GM12891 (cell line): ENCODE data around the gene KCNG2.

ENCODE experiments used
- PAX5 ChIP-seq: IDR thresholded peaks from 2 replicates; pipeline ENCODE4 v1.6.1; 2011; ENCODE audit warnings: low read length, moderate library complexity, mild to moderate bottlenecking; ENCODE audit not compliant: insufficient read depth, severe bottlenecking
- POLR2A ChIP-seq: IDR thresholded peaks from 2 replicates; pipeline ENCODE4 v1.6.1; 2011; ENCODE audit warnings: low read depth, low read length, control low read depth
- POLR2AphosphoS5 ChIP-seq: IDR thresholded peaks from 2 replicates; pipeline ENCODE4 v1.6.1; 2011; ENCODE audit warnings: low read depth, low read length, control low read depth
- SPI1 ChIP-seq: IDR thresholded peaks from 2 replicates; pipeline ENCODE4 v1.6.1; 2011; ENCODE audit warnings: low read depth, low read length, control low read depth
- TAF1 ChIP-seq: IDR thresholded peaks from 2 replicates; pipeline ENCODE4 v1.6.1; 2011; ENCODE audit warnings: low read depth, low read length, control low read depth

- no peak for TF ChIP-seq TAF1
- TF ChIP-seq POLR2A: no peak
- no peak for TF ChIP-seq PAX5
- TF ChIP-seq POLR2AphosphoS5: no peak
- TF ChIP-seq SPI1: no peak
These were observed 141.4 kb downstream of the KCNG2 start for GRCh38 chr18:79939096-79939495.
